Stimulated activated CD4-positive, alpha-beta T cell treated with anti-CD3 and anti-CD28 coated beads, TNF-alpha, amount 100 ng/mL, for 24 hours (primary cell): ENCODE results near the gene KRT83.
"Not testable (repeated sequence)": the region's sequence is repeated elsewhere in the genome, so short reads cannot be mapped to it uniquely, and the experiment has no call there.

ENCODE experiments used
- DNase-seq, 3 experiments: peaks; one replicate each; pipeline ENCODE4 v3.0.0-alpha.2; 2020; ENCODE audit warnings: low read depth in 3 of 3

The KRT83 gene

DNA sequence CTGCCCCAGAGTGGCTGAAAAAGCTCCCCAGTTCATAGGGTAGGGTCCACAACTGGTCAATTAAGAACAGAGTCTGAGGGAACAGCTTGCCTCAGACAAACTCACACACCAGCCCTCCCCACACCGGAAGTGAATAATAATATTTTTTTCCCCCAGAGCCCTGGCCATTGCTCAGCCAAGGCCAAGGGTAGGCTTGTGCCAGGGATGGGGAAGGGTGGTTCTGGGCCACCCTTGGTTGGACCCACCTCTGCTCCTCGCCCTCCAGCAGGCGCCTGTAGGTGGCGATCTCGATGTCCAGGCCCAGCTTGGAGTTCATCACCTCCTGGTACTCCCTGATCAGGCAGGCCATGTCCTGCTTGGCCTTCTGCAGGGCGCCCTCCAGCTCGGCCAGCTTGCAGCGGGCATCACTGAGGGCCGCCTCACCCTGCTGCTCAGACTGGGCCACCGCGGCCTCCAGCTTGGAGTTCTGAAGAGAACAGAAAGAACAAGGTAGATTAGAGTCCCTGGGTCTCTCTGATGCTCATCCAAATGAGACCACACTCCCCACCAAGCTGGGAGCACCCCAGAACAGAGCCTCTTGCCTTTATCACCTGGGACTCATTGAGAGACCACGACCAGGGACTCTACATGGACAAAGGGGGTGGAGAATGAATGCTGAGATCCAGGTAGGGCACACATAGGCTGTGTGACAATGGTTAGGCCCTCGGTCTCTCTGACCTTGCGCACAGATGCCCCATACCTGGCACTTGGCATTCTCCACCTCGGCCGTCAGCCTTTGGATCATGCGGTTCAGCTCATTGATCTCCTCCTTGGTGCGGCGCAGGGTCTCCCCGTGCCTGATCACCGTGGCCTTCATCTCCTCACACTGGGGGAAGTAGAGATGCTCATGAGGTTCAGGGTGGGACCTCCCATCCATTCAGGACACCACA lies 34.1 kb downstream of the KRT83 start:
- DNase-seq = not testable (repeated sequence)

- no peak for DNase-seq
Measured at GRCh38 chr12:52285851-52286530, 35.2 kb downstream of the KRT83 start.

DNA sequence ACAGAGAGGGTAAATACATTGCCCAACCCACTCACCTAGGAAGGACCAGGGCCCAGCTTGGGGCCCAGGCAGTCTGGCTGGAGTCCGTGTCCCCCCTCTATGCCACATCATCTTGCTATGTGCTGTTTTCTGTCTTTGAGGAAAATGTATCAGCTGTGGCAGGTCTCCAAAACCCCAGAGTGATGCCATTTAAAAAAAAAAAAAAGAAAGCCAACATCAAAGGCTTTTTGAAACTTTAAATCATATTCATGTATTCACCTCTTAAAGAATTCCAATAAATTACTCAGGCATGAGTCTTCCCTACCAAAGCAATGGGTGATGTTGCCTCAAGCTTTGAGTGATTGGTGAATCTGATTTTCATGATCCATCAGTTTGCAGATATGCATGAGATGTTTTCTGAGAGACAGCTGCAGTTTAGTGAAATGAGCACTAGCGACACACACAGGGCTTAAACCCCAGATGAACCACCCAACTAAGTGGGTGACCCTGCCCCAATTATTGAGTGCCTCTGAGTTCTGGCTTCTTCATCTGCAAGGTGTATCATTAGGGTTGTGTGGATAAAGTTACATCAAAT lies 35.9 kb downstream of the KRT83 start:
- DNase-seq = no peak

GRCh38 chr12:52284562-52285171 lies 36.5 kb downstream of the KRT83 start:
- no peak for DNase-seq

GRCh38 chr12:52280796-52281560 lies 40.2 kb downstream of the KRT83 start:
- DNase-seq = no peak

- no peak for DNase-seq
Measured at GRCh38 chr12:52280319-52280795, 40.8 kb downstream of the KRT83 start.

DNA sequence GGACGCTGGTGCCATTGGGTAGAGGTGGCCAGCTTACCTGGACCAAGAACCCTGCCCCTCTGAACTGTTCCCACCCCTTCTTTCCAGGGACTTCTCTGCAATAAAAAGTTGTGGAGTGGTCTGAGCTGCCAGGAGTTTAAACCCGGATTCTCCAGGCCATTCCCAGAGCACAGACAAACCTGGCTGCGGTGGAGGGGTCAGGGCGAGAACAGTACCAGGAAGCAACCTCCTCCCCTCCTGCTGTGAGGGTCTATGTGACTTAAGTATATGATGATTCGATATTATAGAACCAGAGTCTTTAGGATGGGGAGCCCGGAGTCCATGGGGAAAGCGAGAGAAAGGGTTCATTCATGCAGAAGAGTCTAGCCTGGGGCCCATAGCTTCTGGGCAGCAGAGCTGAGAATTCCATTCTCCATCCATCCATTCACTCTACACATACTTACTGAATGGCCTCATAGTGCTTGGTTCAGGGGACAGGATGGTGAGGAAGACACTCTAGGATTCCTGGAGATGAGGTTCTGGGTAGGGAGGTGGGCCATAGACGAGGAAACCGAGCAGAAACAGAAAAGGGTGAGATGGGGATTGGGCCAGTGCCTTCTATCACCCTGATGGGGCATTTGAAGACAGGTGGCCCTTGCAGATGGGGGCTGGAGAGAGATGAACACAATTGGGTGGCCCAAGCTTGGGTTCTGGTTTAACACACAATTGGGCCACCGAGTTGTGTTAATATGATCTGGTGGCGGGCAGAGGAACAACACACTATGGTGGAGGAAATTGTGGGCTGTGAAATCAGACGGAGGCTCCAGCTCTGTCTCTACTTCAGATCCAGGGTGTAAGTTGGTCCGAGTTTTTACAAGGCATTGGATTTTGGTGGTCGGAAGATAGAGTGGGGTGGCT lies 41.5 kb downstream of the KRT83 start:
- no peak for DNase-seq

DNA sequence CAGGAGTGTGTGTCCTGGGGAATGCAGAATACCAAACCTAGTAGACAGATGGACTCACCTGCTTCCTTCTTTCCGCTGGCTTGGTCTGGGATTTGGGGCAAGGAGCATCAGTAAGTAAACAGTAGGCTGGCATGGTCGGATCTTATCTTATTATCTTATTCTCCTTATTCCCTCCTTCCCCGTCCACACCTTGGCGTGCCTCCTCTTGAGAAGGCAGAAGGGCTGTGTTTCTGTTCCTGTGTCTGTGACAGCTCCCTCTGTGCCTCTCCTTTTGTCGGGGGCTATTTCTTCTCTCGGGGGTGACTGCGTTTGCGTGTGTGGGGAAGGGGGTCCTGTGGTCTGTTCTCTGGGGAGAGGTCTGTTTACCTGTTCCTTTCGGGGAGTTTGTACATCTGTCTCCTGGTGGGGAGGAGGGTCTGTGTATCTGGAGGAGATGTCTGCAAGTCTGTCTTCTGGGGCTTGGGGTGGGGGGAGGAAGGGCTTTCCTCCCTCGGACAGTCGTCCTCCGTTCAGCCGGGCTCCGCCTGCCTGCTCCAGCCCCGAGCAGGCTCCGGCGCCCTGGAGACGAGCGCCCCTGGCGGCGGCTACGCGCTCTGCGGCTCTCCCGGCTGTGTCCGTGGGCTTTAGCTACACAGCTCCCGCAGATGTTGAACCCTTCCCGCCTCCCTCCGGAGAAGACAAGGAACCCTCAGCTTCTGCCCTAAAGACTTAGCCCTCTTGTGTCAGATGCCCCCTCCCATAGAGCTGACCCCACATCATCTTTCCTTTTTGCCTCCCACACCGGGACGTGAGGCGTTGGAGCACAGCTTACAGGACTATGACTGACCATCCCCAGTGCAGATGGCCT lies 42.4 kb downstream of the KRT83 start:
- DNase-seq = peak; percentile 52 to 73 (median 53)

GRCh38 chr12:52277486-52278245 lies 43.5 kb downstream of the KRT83 start:
- DNase-seq = no peak

- no peak for DNase-seq
Measured at GRCh38 chr12:52275686-52276085, 45.5 kb downstream of the KRT83 start.

GRCh38 chr12:52274521-52275120 lies 46.6 kb downstream of the KRT83 start, which contains the start of gene KRT86:
Gene KRT86, plus strand, starts transcription at chr12:52274645. Its CDS starts 27,272 bp downstream, at chr12:52301917.
- no peak for DNase-seq

- no peak for DNase-seq
Measured at GRCh38 chr12:52271158-52271557, 50.0 kb downstream of the KRT83 start.

GRCh38 chr12:52270541-52271070 lies 50.6 kb downstream of the KRT83 start:
- no peak for DNase-seq

- no peak for DNase-seq
Measured at GRCh38 chr12:52268212-52268611, 53.0 kb downstream of the KRT83 start.

DNA sequence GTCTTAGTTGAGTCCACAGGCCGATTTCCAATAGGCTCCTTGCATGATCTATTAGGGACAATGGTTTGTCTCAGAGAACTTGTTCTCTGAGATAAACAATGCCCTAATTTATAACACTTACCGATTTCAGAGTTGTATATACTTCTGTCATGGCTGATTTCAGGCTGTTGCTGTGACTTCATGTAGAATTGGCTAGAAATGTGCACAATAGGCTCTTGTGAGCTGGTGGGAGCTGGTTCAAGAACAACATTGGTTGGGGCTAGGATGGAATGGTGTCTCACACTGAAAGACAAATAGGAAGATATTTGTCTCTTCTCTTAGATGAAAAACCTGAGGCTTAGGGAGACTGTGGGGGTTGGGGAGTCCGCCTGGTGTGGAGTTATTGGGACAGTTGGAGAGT lies 53.5 kb downstream of the KRT83 start:
- DNase-seq = no peak

DNA sequence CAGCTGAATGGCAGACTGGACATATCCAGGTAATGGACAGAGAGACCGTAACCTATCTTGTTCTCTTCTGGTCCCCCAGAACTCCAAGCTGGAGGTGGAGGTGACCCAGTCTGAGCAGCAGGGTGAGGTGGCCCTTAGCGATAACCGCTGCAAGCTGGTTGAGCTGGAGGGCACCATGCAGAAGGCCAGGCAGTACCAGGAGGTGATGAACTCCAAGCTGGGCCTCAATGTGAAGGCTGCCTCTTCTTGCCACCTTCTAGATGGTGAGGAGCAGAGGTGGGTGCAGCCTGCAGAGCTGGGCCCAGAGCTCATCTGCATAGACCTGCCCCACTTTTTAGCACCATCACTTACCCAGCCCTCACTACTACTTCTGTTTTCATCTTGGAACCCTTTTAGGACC lies 53.9 kb downstream of the KRT83 start:
- DNase-seq = no peak

DNA sequence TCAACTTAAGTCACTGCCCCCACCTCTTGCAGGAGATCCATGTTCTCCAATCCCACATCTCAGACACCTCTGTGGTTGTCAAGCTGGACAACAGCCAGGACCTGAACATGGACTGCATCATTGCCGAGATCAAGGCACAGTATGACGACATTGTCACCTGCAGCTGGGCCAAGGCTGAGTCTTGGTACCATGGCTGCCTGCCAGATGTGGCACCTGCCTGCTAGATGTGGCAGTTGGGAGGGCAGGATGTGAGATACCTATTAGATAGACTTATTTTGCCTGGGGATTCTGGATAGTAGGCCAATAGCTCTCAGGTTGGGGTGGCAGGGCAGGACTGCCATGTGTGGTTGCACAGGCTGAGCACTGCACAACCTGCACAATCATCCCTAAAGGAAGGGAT lies 54.7 kb downstream of the KRT83 start:
- DNase-seq = no peak

DNA sequence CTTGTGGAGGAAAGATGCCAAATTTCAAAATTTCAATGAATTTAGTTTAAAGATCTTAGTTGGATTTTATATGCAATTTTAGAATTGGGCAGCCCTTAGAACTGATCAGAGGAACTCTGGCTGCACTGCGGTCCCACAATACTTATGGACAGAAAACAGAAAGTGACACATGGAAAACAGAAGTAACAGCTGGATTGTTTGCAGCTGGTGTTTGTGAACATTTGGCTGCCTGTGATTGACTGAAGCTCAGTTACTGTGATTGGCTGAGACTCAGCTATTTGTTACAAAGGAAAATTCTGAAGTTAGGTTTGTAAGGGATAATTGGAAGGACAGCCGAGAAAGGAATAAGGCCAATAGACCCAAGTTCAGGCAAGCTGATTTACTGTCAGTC lies 56.8 kb downstream of the KRT83 start:
- DNase-seq = no peak
